ENCODE data around the gene SULT1C3. TPM values are rescaled to one million over a fixed set of nuclear protein-coding genes. Genes with fewer than 3 reads are reported as not detected.
"Not testable (repeated sequence)": the region's sequence is repeated elsewhere in the genome, so short reads cannot be mapped to it uniquely, and the experiment has no call there.

The SULT1C3 gene
- total RNA-seq, 1 donor: not detected

- no peaks in the 10 kb centered on the region for H3K9me3 ChIP-seq (ENCODE audit: low read depth, low read length)
- H3K4me1 ChIP-seq (ENCODE audit: insufficient read depth, low read length): no peaks in the 10 kb centered on the region
- no peaks in the 10 kb centered on the region for H3K27me3 ChIP-seq (ENCODE audit: insufficient read depth, low read length)
Observed at GRCh38 chr2:108268001-108268400, 28.2 kb downstream of the SULT1C3 start.

DNA sequence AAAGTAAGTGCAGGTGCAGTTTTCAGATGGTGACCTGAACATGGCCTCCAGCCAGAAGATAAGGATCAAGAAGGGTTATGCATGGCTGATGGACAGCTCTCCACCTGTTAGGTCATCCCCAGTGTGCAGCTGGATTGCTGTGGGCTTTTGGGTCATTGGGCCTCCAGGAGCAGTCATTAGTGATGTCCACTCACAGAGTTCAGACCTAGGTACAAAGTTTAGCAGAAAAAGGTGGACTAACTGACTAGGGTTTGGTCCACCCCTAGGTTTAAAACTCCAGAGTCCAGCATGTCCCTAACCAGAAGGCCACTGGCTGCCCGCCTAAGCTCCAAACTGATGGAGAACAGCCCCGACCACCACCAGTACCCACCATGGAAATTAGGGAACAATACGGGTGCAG lies 30.6 kb downstream of the SULT1C3 start:
- no peaks in the 10 kb centered on the region for H3K4me1 ChIP-seq (ENCODE audit: insufficient read depth, low read length)
- H3K9me3 ChIP-seq (ENCODE audit: low read depth, low read length): no peaks in the 10 kb centered on the region
- no peak overlapping the region for H3K4me3 ChIP-seq (ENCODE audit: low read length)
- no peaks in the 10 kb centered on the region for H3K27me3 ChIP-seq (ENCODE audit: insufficient read depth, low read length)

More at GRCh38 chr2:108268001-108268400, 28.2 kb downstream of the SULT1C3 start:
- no peak overlapping the region for H3K4me3 ChIP-seq (ENCODE audit: low read length)

- no peak overlapping the region for H3K4me3 ChIP-seq (ENCODE audit: low read length)
- H3K27me3 ChIP-seq (ENCODE audit: insufficient read depth, low read length): no peaks in the 10 kb centered on the region
- H3K4me1 ChIP-seq (ENCODE audit: insufficient read depth, low read length): no peaks in the 10 kb centered on the region
- H3K9me3 ChIP-seq (ENCODE audit: low read depth, low read length): no peaks in the 10 kb centered on the region
Observed at GRCh38 chr2:108270768-108271506, 31.2 kb downstream of the SULT1C3 start.

- no peaks in the 10 kb centered on the region for H3K9me3 ChIP-seq (ENCODE audit: low read depth, low read length)
- no peak overlapping the region for H3K4me3 ChIP-seq (ENCODE audit: low read length)
- H3K27me3 ChIP-seq (ENCODE audit: insufficient read depth, low read length): no peaks in the 10 kb centered on the region
- no peaks in the 10 kb centered on the region for H3K4me1 ChIP-seq (ENCODE audit: insufficient read depth, low read length)
Observed at GRCh38 chr2:108271691-108272253, 32.0 kb downstream of the SULT1C3 start.

DNA sequence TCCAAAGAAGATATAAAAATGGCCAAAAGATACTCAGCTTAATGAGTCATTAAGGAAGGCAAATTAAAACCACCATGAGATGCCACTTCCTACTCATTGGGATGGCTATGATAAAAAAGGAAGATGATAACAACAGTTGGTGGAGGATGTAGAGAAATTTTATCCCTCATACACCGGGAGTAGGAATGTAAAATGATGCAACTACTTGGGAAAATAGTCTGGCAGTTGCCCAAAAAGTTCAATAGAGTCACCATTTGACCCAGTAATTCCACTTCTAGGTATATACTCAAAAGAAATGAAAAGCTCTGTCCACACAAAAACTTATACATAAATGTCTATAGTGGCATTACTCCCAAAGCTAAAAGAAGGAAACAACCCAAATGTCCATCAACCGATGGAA lies 38.9 kb downstream of the SULT1C3 start:
- no peaks in the 10 kb centered on the region for H3K9me3 ChIP-seq (ENCODE audit: low read depth, low read length)
- H3K4me3 ChIP-seq (ENCODE audit: low read length): no peak overlapping the region
- no peaks in the 10 kb centered on the region for H3K4me1 ChIP-seq (ENCODE audit: insufficient read depth, low read length)
- no peaks in the 10 kb centered on the region for H3K27me3 ChIP-seq (ENCODE audit: insufficient read depth, low read length)

DNA sequence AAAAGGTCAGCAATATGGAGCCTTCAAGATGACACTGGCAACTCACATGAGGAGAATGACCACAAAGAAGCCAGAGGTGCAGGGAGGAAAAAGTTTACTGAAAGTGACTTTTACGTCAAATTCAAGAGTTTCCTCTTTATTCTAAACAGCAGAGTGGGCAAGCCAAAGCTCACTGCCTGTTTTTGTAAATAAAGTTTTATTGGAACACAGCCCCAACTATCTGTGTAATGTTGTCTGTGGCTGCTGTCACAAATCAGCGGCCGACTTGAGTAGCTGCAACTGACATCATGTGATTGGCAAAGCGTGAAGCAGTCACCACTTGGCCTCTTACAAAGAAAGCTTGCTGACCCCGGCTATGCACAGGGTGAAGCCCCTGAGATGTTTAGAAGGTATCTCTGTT lies 39.7 kb downstream of the SULT1C3 start:
- H3K4me1 ChIP-seq (ENCODE audit: insufficient read depth, low read length): no peaks in the 10 kb centered on the region
- H3K9me3 ChIP-seq (ENCODE audit: low read depth, low read length): no peaks in the 10 kb centered on the region
- H3K4me3 ChIP-seq (ENCODE audit: low read length): no peak overlapping the region
- H3K27me3 ChIP-seq (ENCODE audit: insufficient read depth, low read length): no peaks in the 10 kb centered on the region

DNA sequence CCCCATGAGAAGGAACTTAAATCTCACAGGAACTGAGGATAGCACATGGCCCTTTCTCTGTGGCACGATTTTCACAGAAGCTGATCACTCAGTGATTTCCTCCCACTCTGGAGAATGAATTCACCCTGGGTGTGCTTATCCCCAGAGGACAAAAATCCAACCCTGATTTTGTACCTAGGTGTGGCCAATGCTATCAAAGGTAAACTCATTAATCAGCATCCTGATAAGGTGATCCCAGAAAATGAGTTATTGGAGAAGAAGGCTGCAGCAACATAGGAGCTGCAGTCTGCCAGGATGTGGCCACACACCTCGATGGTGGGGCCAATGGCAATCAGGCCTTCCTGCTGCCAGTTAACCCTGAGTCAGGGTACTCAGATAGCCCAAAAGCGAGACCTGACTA lies 40.7 kb downstream of the SULT1C3 start:
- H3K4me3 ChIP-seq (ENCODE audit: low read length): no peak overlapping the region
- no peaks in the 10 kb centered on the region for H3K9me3 ChIP-seq (ENCODE audit: low read depth, low read length)
- H3K4me1 ChIP-seq (ENCODE audit: insufficient read depth, low read length): no peaks in the 10 kb centered on the region
- H3K27me3 ChIP-seq (ENCODE audit: insufficient read depth, low read length): no peaks in the 10 kb centered on the region

DNA sequence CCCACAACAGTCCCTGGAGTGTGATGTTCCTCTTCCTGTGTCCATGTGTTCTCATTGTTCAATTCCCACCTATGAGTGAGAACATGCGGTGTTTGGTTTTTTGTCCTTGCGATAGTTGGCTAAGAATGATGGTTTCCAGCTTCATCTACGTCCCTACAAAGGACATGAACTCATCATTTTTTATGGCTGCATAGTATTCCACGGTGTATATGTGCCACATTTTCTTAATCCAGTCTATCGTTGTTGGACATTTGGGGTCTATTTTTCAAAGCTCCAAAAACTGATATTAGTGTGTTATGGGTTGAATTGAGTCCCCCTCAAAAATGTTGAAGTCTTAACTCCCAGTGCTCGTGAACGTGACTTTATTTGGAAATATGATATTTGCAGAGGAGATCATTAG lies 44.8 kb downstream of the SULT1C3 start:
- not testable (repeated sequence) for H3K9me3 ChIP-seq (ENCODE audit: low read depth, low read length); H3K4me3 ChIP-seq (ENCODE audit: low read length); H3K27me3 ChIP-seq (ENCODE audit: insufficient read depth, low read length); H3K4me1 ChIP-seq (ENCODE audit: insufficient read depth, low read length)

GRCh38 chr2:108285616-108286015 lies 45.8 kb downstream of the SULT1C3 start:
- H3K4me1 ChIP-seq (ENCODE audit: insufficient read depth, low read length): no peaks in the 10 kb centered on the region
- no peaks in the 10 kb centered on the region for H3K27me3 ChIP-seq (ENCODE audit: insufficient read depth, low read length)

DNA sequence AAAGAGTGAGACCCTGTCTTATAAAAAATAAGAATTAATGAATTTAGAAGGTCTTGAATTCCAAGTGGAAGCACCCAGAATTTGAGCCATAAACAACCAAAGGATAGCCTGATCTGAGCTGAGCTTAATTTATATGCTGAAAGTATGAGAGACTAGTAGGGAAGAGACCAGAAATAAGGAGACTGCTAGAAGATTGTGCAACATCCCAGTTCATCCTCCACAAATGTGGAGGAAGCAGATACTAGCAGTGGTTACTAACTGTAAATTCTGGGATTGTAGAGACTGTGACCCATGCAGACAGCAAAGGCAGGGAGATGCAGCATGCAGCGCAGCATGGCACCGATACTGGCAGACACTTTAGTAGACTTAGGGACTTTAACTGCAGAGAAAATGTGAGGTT lies 47.4 kb downstream of the SULT1C3 start:
- H3K27me3 ChIP-seq (ENCODE audit: insufficient read depth, low read length): no peaks in the 10 kb centered on the region
- H3K4me3 ChIP-seq (ENCODE audit: low read length): no peak overlapping the region
- no peaks in the 10 kb centered on the region for H3K4me1 ChIP-seq (ENCODE audit: insufficient read depth, low read length)
- no peaks in the 10 kb centered on the region for H3K9me3 ChIP-seq (ENCODE audit: low read depth, low read length)

More at GRCh38 chr2:108285616-108286015, 45.8 kb downstream of the SULT1C3 start:
- Histone ChIP-seq H3K9me3 (ENCODE audit: low read depth, low read length) (no peaks in the 10 kb centered on the region), H3K4me3 (ENCODE audit: low read length) (no peak overlapping the region)

DNA sequence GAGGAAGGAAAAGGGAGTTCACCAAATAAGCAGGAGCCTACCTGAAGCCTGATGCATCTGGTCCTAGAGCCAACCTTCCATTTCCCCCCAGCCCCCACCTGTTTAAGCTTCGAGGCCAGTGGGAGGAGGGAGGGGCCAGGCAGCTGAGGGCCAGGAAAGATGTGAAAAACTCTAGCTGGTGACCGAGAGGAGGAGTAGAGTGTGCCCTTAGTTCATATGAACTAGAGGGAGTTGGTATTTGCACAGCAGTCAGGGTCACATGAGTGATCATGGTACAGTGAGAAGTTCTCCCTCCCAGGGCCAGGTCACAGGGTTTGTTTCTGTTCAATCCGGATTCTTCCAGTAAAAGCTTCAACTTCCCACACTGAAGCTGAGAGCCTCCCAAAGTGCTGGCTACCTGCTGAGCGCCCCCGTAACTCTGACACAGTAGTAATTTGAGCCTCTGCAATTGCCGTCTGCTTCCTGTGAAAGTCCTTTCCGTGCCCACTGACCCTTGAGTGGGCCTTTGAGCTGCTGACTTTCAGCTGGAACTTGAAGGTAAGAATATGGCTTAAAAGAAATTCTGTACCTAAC lies 48.9 kb downstream of the SULT1C3 start, which contains the start of gene SULT1C2:
SULT1C2 (plus strand) TSS at position 362 of the 573 bp plus-strand sequence. CDS start 4,773 bp downstream, outside the sequence.
- H3K27me3 ChIP-seq (ENCODE audit: insufficient read depth, low read length): no peaks in the 10 kb centered on the region
- no peak within 1 kb of the TSS for H3K4me3 ChIP-seq (ENCODE audit: low read length)
- no peaks in the 10 kb centered on the region for H3K4me1 ChIP-seq (ENCODE audit: insufficient read depth, low read length)
- no peaks in the 10 kb centered on the region for H3K9me3 ChIP-seq (ENCODE audit: low read depth, low read length)

- H3K9me3 ChIP-seq (ENCODE audit: low read depth, low read length): no peaks in the 10 kb centered on the region
- no peaks in the 10 kb centered on the region for H3K4me1 ChIP-seq (ENCODE audit: insufficient read depth, low read length)
- H3K4me3 ChIP-seq (ENCODE audit: low read length): no peak overlapping the region
- no peaks in the 10 kb centered on the region for H3K27me3 ChIP-seq (ENCODE audit: insufficient read depth, low read length)
Observed at GRCh38 chr2:108293850-108294249, 54.1 kb downstream of the SULT1C3 start.

- H3K27me3 ChIP-seq (ENCODE audit: insufficient read depth, low read length): no peaks in the 10 kb centered on the region
- no peaks in the 10 kb centered on the region for H3K4me1 ChIP-seq (ENCODE audit: insufficient read depth, low read length)
- no peaks in the 10 kb centered on the region for H3K9me3 ChIP-seq (ENCODE audit: low read depth, low read length)
- no peak overlapping the region for H3K4me3 ChIP-seq (ENCODE audit: low read length)
Observed at GRCh38 chr2:108297436-108298141, 57.8 kb downstream of the SULT1C3 start.

DNA sequence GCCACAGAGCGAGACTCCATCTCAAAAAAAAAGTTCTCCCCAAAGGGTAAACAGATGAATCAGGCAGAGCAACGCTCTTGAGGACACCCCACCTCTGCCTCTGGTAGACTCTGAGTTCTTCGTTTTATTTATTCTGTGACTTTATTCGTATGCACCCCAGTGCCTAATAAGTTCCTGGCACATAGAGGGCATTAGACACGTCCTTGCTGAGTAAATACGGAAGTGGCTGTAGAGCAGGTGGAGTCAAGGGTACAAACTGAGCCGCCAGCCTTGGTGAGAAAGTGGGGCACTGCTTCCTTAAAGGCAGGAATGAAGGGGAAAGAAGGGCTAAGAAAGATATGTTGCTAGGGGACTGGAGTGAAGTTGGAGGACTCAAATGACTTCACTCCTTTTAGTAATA lies 61.8 kb downstream of the SULT1C3 start:
- Histone ChIP-seq H3K4me3 (ENCODE audit: low read length) (no peak overlapping the region), H3K27me3 (ENCODE audit: insufficient read depth, low read length) (no peaks in the 10 kb centered on the region), H3K4me1 (ENCODE audit: insufficient read depth, low read length) (no peaks in the 10 kb centered on the region), H3K9me3 (ENCODE audit: low read depth, low read length) (no peaks in the 10 kb centered on the region)

- H3K9me3 ChIP-seq (ENCODE audit: low read depth, low read length): no peaks in the 10 kb centered on the region
- no peaks in the 10 kb centered on the region for H3K4me1 ChIP-seq (ENCODE audit: insufficient read depth, low read length)
- H3K4me3 ChIP-seq (ENCODE audit: low read length): no peak overlapping the region
- H3K27me3 ChIP-seq (ENCODE audit: insufficient read depth, low read length): no peaks in the 10 kb centered on the region
Observed at GRCh38 chr2:108304975-108305374, 65.2 kb downstream of the SULT1C3 start.
